Large intestine (tissue), 3 donors: Measurements from ENCODE around the gene GSTM2. TPM values are rescaled to one million over a fixed set of nuclear protein-coding genes. Genes with fewer than 3 reads are reported as not detected.
"Not testable (repeated sequence)": the region's sequence is repeated elsewhere in the genome, so short reads cannot be mapped to it uniquely, and the experiment has no call there.

Experiments
- DNase-seq, 2 donors: peaks; one replicate each; pipeline versions ENCODE4 v3.0.0 to v3.0.0-alpha.2; 2013
- H3K27ac ChIP-seq: one replicate; pipeline ENCODE4 v1.5.1; 2013; ENCODE audit warnings: low read length
- H3K27me3 ChIP-seq: 2 replicates; pipeline ENCODE4 v1.6.1; 2013; ENCODE audit warnings: low read length; ENCODE audit not compliant: control insufficient read depth, insufficient read depth
- H3K36me3 ChIP-seq: 2 replicates; pipeline ENCODE4 v1.6.1; 2013; ENCODE audit warnings: low read length; ENCODE audit not compliant: control insufficient read depth, insufficient read depth
- H3K4me1 ChIP-seq: one replicate; pipeline ENCODE4 v1.6.1; 2013; ENCODE audit warnings: low read length; ENCODE audit not compliant: control insufficient read depth, insufficient read depth
- H3K4me3 ChIP-seq: one replicate; pipeline ENCODE4 v1.5.1; 2013; ENCODE audit warnings: low read length
- H3K9me3 ChIP-seq: one replicate; pipeline ENCODE4 v1.6.1; 2013; ENCODE audit warnings: mild to moderate bottlenecking, low read depth, low read length, moderate library complexity; ENCODE audit not compliant: control insufficient read depth
- WGBS: methylation state at CpG from one replicate; pipeline ENCODE4 v1.1.5; 2013; ENCODE audit warnings: low lambda C conversion rate; ENCODE audit not compliant: insufficient coverage; 5-methylcytosine and 5-hydroxymethylcytosine counted together
- polyA plus RNA-seq: library from polyadenylated mRNA; unstranded; fragments of 120-200 nt; gene quantifications from one replicate; pipeline ENCODE4 v1.2.1, GENCODE V29; 2013

GSTM2 gene
- polyA plus RNA-seq, 1 donor = 197 TPM

DNA sequence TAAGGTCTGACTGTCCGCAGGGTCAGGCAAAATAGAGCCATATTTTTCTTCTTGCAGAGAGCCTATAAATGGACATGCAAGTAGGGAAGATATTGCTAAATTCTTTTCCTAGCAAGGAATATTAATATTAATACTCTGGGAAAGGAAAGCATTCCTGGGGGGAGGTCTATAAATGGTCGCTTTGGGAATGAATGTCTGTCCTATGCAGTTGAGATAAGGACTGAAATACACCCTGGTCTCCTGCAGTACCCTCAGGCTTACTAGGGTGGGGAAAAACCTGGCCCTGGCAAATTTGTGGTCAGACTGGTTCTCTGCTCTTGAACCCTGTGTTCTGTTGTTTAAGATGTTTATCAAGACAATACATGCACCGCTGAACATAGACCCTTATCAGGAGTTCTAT, 35.1 kb downstream of the GSTM2 start:
- no CpG with 5 or more reads among the region's 3 CpGs for WGBS
- not testable (repeated sequence) for H3K4me1 ChIP-seq, DNase-seq

GRCh38 chr1:109704173-109704572, 36.3 kb downstream of the GSTM2 start:
- 53% methylated on average over 3 of the region's 8 CpGs for WGBS
- H3K4me1 ChIP-seq = peaks cover 7% of the 10 kb centered on the region
- H3K9me3 ChIP-seq = no peaks in the 10 kb centered on the region
- H3K36me3 ChIP-seq = no peaks in the 10 kb centered on the region
- no peak overlapping the region for H3K4me3 ChIP-seq
- no peaks in the 10 kb centered on the region for H3K27me3 ChIP-seq
- no peak overlapping the region for H3K27ac ChIP-seq
- peak in 1 of 2 donors; percentile 3 for DNase-seq

More for the DNA sequence above, 35.1 kb downstream of the GSTM2 start:
- H3K36me3 ChIP-seq, H3K9me3 ChIP-seq, H3K27me3 ChIP-seq, H3K27ac ChIP-seq, H3K4me3 ChIP-seq: not testable (repeated sequence)

GRCh38 chr1:109705411-109705810, 37.6 kb downstream of the GSTM2 start:
- no CpG with 5 or more reads among the region's 4 CpGs for WGBS
- no peaks in the 10 kb centered on the region for H3K36me3 ChIP-seq
- H3K9me3 ChIP-seq = peaks cover 3% of the 10 kb centered on the region
- no peak overlapping the region for H3K27ac ChIP-seq
- no peak for DNase-seq
- no peaks in the 10 kb centered on the region for H3K27me3 ChIP-seq
- H3K4me3 ChIP-seq = no peak overlapping the region
- peaks cover 7% of the 10 kb centered on the region for H3K4me1 ChIP-seq

GRCh38 chr1:109708949-109709348, 41.1 kb downstream of the GSTM2 start:
- H3K27ac ChIP-seq, H3K9me3 ChIP-seq, H3K36me3 ChIP-seq, H3K4me1 ChIP-seq, H3K27me3 ChIP-seq, H3K4me3 ChIP-seq, DNase-seq: not testable (repeated sequence)
- WGBS = 75% methylated on average over 2 of the region's 4 CpGs

DNA sequence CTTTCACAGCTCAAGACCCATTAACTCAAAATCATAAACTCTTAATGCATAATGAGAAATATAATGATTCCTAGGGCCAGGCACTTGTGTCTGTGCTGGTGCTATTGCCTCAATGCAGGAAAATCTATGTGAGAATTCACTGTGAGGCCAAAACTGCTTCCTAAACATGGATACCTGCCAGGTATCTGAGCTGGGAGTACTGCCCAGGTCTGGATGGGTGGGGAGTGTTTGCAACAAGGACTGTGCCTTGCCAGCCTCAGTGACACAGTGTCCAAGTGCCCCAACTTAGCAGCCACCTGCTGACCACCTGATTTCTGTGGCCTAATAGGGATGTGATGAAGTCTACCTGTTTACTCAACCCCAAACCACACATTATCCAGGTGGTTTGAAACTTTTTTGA, 42.0 kb downstream of the GSTM2 start:
- not testable (repeated sequence) for DNase-seq, H3K9me3 ChIP-seq, H3K27me3 ChIP-seq, H3K4me3 ChIP-seq, H3K27ac ChIP-seq, H3K36me3 ChIP-seq, H3K4me1 ChIP-seq

DNA sequence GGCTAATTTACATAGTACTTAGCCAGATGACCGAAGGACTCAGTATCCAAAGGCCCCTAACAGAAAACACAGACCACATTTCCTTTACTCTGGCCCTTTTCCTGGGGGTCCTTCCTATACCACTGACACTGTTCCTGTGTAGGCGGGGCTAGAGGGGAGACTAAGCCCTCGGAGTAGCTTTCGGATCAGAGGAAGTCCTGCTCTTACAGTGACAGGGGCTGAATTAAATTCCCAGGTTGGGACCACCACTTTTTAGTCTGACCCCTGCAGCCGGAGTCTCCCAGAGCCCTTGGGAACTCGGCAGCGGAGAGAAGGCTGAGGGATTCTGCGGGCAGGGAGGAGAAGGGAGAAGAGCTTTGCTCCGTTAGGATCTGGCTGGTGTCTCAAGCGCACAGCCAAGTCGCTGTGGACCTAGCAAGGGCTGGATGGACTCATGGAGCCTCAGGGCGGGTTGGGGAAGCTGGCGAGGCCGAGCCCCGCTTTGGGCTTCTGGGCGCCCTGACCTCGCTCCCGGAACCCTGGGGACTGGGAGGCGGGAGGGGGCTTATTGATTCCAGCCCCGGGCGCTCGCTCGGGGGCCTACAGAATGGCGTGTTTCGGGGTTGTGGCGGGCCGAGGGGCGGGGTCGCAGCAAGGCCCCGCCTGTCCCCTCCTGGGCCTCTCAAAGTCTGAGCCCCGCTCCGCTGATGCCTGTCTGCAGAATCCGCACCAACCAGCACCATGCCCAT, 43.9 kb downstream of the GSTM2 start, which contains the start of gene GSTM5:
GSTM5 (plus strand) TSS at position 659 of the 728 bp plus-strand sequence; CDS start at position 721, 62 bp downstream.
- no CpG with 5 or more reads among the region's 33 CpGs for WGBS
- not testable (repeated sequence) for H3K27ac ChIP-seq, H3K9me3 ChIP-seq, H3K27me3 ChIP-seq, H3K4me1 ChIP-seq, H3K36me3 ChIP-seq
- H3K4me3 ChIP-seq = peak within 1 kb of the TSS; percentile 39
- peak in 1 of 2 donors; percentile 3 for DNase-seq

- Histone ChIP-seq H3K4me1 (no peaks in the 10 kb centered on the region), H3K9me3 (peaks cover 3% of the 10 kb centered on the region), H3K36me3 (no peaks in the 10 kb centered on the region), H3K4me3 (peak overlapping the region; percentile 39), H3K27ac (no peak overlapping the region), H3K27me3 (no peaks in the 10 kb centered on the region)
- no peak for DNase-seq
- no CpG with 5 or more reads among the region's 22 CpGs for WGBS
These were observed 44.5 kb downstream of the GSTM2 start for GRCh38 chr1:109712321-109712864.

DNA sequence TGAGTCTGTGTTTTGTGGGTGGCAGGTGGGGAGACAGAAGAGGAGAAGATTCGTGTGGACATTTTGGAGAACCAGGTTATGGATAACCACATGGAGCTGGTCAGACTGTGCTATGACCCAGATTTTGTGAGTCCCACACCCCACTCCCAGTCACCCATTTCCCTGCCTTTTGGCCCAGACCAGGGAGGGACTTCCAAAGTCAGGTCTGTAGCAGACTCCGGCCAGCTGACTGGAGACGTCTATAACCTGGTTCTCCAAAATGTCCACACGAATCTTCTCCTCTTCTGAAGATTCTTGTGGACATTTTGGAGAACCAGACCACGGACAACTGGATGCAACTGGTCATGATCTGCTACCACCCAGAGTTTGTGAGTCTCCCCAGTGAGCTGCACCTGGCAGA, 45.8 kb downstream of the GSTM2 start:
- Histone ChIP-seq H3K27ac (no peak overlapping the region), H3K36me3 (no peaks in the 10 kb centered on the region), H3K27me3 (no peaks in the 10 kb centered on the region), H3K4me3 (no peak overlapping the region), H3K4me1 (no peaks in the 10 kb centered on the region), H3K9me3 (peaks cover 3% of the 10 kb centered on the region)
- no CpG with 5 or more reads among the region's 5 CpGs for WGBS
- peak in 1 of 2 donors; percentile 1 for DNase-seq

GRCh38 chr1:109714661-109715372, 47.0 kb downstream of the GSTM2 start:
- Histone ChIP-seq H3K27me3 (no peaks in the 10 kb centered on the region), H3K9me3 (no peaks in the 10 kb centered on the region), H3K4me3 (no peak overlapping the region), H3K4me1 (no peaks in the 10 kb centered on the region), H3K27ac (no peak overlapping the region), H3K36me3 (no peaks in the 10 kb centered on the region)
- DNase-seq = peak in 1 of 2 donors; percentile 1
- WGBS = 80% methylated on average over 1 of the region's 12 CpGs

DNA sequence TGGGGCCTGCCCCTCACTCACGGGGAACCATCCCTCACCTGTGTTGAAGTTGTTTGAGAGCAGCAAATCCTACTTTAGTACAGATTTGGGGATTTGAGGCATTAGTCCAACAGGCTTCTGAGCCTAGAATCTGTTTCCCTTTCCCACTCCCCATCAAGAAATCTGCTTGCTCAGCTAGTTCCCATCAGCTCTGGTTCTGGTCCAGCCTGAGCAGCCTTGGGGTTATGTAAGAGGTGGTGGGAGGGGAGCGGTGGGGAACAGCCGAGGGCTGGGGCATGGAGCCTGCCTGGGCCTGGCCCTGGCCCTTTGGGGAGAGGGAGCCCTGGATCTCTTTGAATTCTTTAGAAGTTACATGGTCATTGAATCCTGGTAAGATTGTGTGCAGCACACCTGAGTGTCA, 48.3 kb downstream of the GSTM2 start:
- peaks cover 5% of the 10 kb centered on the region for H3K4me1 ChIP-seq
- H3K27me3 ChIP-seq = no peaks in the 10 kb centered on the region
- no peak overlapping the region for H3K4me3 ChIP-seq
- no peaks in the 10 kb centered on the region for H3K36me3 ChIP-seq
- no peaks in the 10 kb centered on the region for H3K9me3 ChIP-seq
- no peak overlapping the region for H3K27ac ChIP-seq
- no CpG with 5 or more reads among the region's 3 CpGs for WGBS
- DNase-seq = peak in 1 of 2 donors; percentile 0
